ENCODE results near the gene CD86. TPM values are rescaled to one million over a fixed set of nuclear protein-coding genes. Genes with fewer than 3 reads are reported as not detected.

CD86 gene, protein sequence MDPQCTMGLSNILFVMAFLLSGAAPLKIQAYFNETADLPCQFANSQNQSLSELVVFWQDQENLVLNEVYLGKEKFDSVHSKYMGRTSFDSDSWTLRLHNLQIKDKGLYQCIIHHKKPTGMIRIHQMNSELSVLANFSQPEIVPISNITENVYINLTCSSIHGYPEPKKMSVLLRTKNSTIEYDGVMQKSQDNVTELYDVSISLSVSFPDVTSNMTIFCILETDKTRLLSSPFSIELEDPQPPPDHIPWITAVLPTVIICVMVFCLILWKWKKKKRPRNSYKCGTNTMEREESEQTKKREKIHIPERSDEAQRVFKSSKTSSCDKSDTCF
- total RNA-seq (1 to 10 TPM; 3.2 to 4.5 TPM), polyA plus RNA-seq (ENCODE audit: insufficient read depth, low read depth, low replicate concordance) (3.4 TPM)
- long read RNA-seq, donor 1, result 0 reads
- long read RNA-seq, donor 2, result 0 reads

DNA sequence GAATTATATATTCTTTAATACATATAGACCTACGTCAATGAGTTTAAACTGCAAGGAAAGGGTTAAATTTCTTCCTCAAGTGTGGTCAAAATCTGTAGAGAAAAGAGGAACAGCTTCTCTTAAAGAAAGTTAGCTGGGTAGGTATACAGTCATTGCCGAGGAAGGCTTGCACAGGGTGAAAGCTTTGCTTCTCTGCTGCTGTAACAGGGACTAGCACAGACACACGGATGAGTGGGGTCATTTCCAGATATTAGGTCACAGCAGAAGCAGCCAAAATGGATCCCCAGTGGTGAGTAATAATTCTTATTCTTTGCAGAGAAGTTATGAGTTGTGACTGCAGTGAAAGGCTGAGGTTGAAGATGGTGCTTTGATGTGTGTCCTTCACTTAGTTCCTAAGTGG, at the start of gene CD86:
Gene CD86 (plus strand): TSS at position 148 of the 400 bp plus-strand sequence. CDS start 128 bp downstream, at position 276.
- no peak within 1 kb of the TSS for H3K27ac ChIP-seq
- no peaks in the 10 kb centered on the region for H3K4me1 ChIP-seq
- no peak for DNase-seq
- WGBS, 2 donors, result 49 to 54% methylated on average over 3 of the region's 3 CpGs
- H3K27me3 ChIP-seq, result no peaks in the 10 kb centered on the region
- H3K4me3 ChIP-seq, result no peak within 1 kb of the TSS
- no peaks in the 10 kb centered on the region for H3K9me3 ChIP-seq
- TF ChIP-seq, protein P1, sequence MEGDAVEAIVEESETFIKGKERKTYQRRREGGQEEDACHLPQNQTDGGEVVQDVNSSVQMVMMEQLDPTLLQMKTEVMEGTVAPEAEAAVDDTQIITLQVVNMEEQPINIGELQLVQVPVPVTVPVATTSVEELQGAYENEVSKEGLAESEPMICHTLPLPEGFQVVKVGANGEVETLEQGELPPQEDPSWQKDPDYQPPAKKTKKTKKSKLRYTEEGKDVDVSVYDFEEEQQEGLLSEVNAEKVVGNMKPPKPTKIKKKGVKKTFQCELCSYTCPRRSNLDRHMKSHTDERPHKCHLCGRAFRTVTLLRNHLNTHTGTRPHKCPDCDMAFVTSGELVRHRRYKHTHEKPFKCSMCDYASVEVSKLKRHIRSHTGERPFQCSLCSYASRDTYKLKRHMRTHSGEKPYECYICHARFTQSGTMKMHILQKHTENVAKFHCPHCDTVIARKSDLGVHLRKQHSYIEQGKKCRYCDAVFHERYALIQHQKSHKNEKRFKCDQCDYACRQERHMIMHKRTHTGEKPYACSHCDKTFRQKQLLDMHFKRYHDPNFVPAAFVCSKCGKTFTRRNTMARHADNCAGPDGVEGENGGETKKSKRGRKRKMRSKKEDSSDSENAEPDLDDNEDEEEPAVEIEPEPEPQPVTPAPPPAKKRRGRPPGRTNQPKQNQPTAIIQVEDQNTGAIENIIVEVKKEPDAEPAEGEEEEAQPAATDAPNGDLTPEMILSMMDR (IDR thresholded peaks at IDR 0.05), result no peak
- TF ChIP-seq POLR2A (IDR thresholded peaks at IDR 0.05), result no peak
- intact Hi-C loops (cut with DNase I; ENCODE audit: low total_unique reads), result no loop called here
- no peaks in the 10 kb centered on the region for H3K36me3 ChIP-seq (ENCODE audit: low read depth, missing control alignments)

DNA sequence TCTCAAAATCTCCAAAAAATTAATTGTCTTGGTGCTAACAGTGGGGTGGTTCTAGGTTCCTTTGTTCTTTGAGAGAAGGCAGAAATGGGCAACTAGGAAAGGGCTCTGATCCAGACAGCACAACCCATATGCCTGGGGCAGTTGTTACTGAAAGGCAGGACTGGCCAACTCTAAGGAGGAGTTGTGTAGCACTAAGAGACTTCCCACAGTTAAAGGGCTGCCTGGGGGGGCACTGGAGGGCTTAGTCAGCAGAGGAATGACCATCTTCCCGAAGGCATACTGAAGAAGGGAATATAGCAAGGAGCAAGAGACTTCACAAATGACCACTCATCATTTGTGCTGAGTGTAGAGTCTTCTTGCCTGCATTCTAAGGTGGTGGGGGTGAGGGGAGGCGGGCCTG, 48.9 kb upstream of the CD86 start:
- WGBS, 2 donors, result 87 to 94% methylated on average over 2 of the region's 2 CpGs

DNA sequence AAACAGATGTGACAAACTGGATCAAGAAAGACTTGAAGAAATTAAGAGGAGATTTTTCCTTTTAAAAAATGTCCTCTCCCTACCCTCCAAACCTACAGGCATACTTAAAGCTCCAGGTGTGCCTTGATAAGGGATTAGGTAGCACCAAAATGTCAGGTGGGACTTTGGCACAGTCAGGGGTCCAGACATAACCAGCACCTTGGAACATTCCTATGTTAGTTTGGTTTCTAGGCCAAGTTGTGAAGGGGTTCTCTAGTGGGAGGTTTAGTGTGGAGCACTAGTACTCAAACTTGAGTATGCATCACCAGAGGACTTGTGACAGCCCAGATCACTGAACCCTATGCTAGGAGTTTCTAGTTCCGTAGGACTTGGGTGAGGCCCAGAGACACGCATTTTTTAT, 47.0 kb upstream of the CD86 start:
- WGBS, 2 donors, result 85 to 100% methylated on average over 2 of the region's 2 CpGs
- TF ChIP-seq, protein P1 (IDR thresholded peaks at IDR 0.05), result no peak
- no peak for TF ChIP-seq POLR2A (IDR thresholded peaks at IDR 0.05)
- no peak for DNase-seq

More for the DNA sequence above, 48.9 kb upstream of the CD86 start:
- no peak overlapping the region for H3K27ac ChIP-seq
- no peaks in the 10 kb centered on the region for H3K36me3 ChIP-seq (ENCODE audit: low read depth, missing control alignments)
- H3K9me3 ChIP-seq, result no peaks in the 10 kb centered on the region
- DNase-seq, result no peak
- TF ChIP-seq, protein P1 (IDR thresholded peaks at IDR 0.05), result no peak
- TF ChIP-seq POLR2A (IDR thresholded peaks at IDR 0.05), result no peak
- no peak overlapping the region for H3K4me3 ChIP-seq
- H3K4me1 ChIP-seq, result peaks cover 4% of the 10 kb centered on the region
- intact Hi-C loops (cut with DNase I; ENCODE audit: low total_unique reads), result no loop called here
- H3K27me3 ChIP-seq, result no peaks in the 10 kb centered on the region

DNA sequence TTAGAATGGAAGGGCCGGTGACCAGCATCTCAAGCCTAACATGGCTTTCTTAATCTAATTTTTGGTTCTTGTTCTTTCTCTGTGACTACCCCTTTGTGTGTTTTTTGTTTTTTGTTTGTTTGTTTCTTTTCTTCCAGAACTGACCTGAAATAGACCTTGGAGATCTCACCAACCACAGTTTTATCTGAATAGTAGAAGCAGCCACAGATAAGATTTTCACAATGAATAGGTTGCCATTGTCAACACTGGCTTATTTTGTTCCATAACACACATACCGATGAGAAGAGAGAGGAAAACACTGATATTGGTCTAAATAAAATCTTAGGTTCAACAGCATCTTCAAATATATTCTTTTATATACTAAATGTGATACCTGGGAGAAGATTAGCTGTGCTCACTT, 44.7 kb upstream of the CD86 start:
- H3K4me1 ChIP-seq, result peaks cover 4% of the 10 kb centered on the region
- WGBS, 2 donors, result 55 to 62% methylated on average over 2 of the region's 2 CpGs
- H3K4me3 ChIP-seq, result no peak overlapping the region
- no peaks in the 10 kb centered on the region for H3K27me3 ChIP-seq
- DNase-seq, result no peak
- no peak overlapping the region for H3K27ac ChIP-seq
- intact Hi-C loops (cut with DNase I; ENCODE audit: low total_unique reads), result no loop called here
- no peaks in the 10 kb centered on the region for H3K9me3 ChIP-seq
- TF ChIP-seq, protein P1 (IDR thresholded peaks at IDR 0.05), result no peak
- TF ChIP-seq POLR2A (IDR thresholded peaks at IDR 0.05), result no peak
- no peaks in the 10 kb centered on the region for H3K36me3 ChIP-seq (ENCODE audit: low read depth, missing control alignments)

More for the DNA sequence above, 47.0 kb upstream of the CD86 start:
- Histone ChIP-seq H3K9me3 (no peaks in the 10 kb centered on the region), H3K27ac (no peak overlapping the region), H3K36me3 (ENCODE audit: low read depth, missing control alignments) (no peaks in the 10 kb centered on the region), H3K4me3 (no peak overlapping the region), H3K4me1 (peaks cover 4% of the 10 kb centered on the region), H3K27me3 (no peaks in the 10 kb centered on the region)
- intact Hi-C loops (cut with DNase I; ENCODE audit: low total_unique reads), result no loop called here

DNA sequence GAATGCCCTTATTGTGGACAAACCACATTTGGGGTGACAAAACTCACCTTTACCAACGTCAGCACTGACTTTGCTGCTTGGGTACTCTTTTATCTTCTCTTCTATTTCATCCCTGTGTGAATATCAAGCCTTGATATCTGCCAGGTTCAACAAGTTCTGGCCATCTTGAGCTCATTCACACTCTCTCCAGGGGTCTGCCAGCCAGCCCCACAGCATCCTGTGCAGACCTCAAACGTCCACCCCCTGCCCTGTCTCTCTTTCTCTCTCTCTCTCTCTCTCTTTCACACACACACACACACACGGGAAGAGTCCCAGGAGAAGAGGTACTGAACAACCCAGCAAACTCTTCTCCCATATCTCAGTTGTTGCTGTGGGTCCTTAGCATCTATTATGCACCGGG, 43.8 kb upstream of the CD86 start:
- intact Hi-C loops (cut with DNase I; ENCODE audit: low total_unique reads), result no loop called here
- Histone ChIP-seq H3K36me3 (ENCODE audit: low read depth, missing control alignments) (no peaks in the 10 kb centered on the region), H3K9me3 (no peaks in the 10 kb centered on the region), H3K4me3 (no peak overlapping the region), H3K27ac (no peak overlapping the region), H3K27me3 (no peaks in the 10 kb centered on the region), H3K4me1 (peaks cover 4% of the 10 kb centered on the region)
- TF ChIP-seq POLR2A (IDR thresholded peaks at IDR 0.05), result no peak
- TF ChIP-seq, protein P1 (IDR thresholded peaks at IDR 0.05), result no peak
- WGBS, 2 donors, result 63 to 75% methylated on average over 4 of the region's 4 CpGs
- no peak for DNase-seq
